ENCODE measurements around the gene LEMD2.
A peak's percentile ranks its signal among the peaks of the same experiment; 100 is the strongest.

The LEMD2 gene

DNA sequence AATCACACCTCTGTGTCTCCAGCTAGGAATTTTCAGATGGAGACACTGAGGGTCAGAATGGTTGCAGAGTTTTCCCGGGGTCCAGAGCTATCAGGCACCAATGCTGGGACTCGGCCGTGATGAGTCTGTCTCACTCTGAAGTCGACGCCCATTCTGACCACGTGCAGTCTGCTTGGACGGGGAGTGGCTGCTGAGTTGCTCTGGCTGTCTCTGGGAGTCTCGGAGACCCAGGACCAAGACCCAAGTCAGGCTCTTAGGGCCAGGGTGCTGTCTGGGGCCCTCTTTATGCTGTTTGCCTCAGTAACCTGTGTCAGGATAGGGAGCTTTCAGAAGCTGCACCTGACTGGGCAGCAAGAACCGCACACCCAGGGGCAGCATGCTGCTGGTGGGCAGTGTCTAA lies 46.8 kb downstream of the LEMD2 start:
- in situ Hi-C loops (cut with HindIII; ENCODE audit: low pct_unique_long_range_greater_than_20kb, low sequenced_read_pairs): no loop called here
- no peak for TF ChIP-seq JUND (IDR thresholded peaks at IDR 0.05; ENCODE audit: low read depth)
- DNase-seq (ENCODE audit: low read depth in 1 of 2, low spot score in 1 of 2): no peak

DNA sequence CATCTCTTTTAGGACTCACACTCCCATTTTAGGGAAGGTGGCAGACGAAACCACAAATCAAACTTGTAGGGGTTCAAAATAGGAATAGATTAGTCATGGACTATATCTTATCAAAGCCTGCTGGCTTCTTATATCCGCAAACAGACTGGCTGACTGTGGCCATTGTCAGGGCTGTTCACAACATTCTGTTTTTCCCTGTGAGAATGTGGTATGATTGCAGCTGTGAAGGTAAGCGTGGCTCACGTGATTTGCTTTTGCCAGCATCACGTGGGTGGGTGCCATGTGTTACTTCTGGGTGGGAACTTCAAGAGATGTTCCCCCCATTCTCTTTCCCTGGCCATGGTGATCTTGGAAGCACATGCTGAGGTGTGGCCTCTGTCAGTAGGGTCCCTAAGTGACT lies 48.1 kb downstream of the LEMD2 start:
- DNase-seq (ENCODE audit: low read depth in 1 of 2, low spot score in 1 of 2): no peak
- TF ChIP-seq JUND (IDR thresholded peaks at IDR 0.05; ENCODE audit: low read depth): no peak
- in situ Hi-C loops (cut with HindIII; ENCODE audit: low pct_unique_long_range_greater_than_20kb, low sequenced_read_pairs): no loop called here

DNA sequence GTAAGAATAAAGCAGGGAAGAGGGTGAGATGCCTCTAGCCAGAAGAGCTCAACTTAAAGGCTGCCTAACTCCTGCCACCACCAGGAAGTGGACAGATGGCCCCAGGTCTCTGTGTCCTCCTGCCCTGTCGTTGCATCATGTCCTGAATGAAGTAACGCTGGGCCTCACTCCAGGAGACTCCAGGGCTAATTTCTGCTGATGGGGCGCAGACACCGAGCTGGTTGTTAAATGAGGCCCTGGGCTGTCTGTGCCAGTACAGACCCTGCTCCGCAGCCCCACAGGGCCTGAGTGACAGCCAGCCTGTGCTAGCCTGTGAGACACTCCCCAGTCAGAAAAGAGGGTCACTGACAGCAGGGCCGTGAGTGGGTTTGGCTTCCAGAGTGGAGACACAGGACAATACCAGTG lies 48.7 kb downstream of the LEMD2 start:
- no peak for TF ChIP-seq JUND (IDR thresholded peaks at IDR 0.05; ENCODE audit: low read depth)
- DNase-seq (ENCODE audit: low read depth in 1 of 2, low spot score in 1 of 2): peak in 1 of 2 experiments; percentile 84
- in situ Hi-C loops (cut with HindIII; ENCODE audit: low pct_unique_long_range_greater_than_20kb, low sequenced_read_pairs): no loop called here

DNA sequence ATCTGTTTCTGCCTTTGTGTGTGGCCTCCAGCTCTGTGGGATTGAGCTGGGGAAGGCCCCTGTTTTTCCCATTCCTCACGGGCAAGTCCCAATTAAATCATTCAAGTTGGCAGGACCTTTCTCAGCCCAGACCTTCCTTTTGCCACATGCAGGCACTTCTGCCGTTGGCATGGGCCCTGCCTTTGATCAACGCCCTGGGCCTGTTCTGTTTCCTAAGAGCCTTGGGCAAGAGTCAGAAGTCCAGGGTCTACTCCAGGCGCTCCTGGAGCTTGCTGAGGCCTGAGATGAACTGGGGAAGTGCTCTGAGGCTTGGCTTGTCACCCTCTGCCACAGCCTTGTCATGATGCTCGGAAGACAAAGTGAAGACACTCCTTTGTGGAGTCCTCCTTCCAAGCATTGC lies 49.4 kb downstream of the LEMD2 start:
- no peak for TF ChIP-seq JUND (IDR thresholded peaks at IDR 0.05; ENCODE audit: low read depth)
- DNase-seq (ENCODE audit: low read depth in 1 of 2, low spot score in 1 of 2): no peak
- in situ Hi-C loops (cut with HindIII; ENCODE audit: low pct_unique_long_range_greater_than_20kb, low sequenced_read_pairs): no loop called here

DNA sequence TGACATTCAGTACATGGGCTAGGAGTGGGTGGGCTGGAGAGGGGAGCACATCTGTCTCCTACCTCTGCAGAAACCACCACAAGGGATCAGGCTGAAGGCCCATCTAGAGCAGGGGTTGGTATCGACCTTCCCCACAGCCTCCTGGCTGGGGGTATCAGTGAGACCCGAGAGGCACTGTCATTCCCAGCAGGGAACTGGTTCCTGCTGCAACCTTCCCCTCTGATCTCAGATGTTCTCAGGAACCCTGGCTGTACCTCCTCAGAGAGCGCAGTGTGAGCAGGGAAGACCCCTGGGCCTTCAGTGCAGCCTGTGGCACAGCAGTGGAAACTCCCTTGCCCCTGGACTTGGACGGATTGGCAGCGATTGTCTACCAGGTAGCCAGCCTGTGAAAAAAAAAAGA lies 50.1 kb downstream of the LEMD2 start:
- in situ Hi-C loops (cut with HindIII; ENCODE audit: low pct_unique_long_range_greater_than_20kb, low sequenced_read_pairs): no loop called here
- no peak for DNase-seq (ENCODE audit: low read depth in 1 of 2, low spot score in 1 of 2)
- TF ChIP-seq JUND (IDR thresholded peaks at IDR 0.05; ENCODE audit: low read depth): no peak

DNA sequence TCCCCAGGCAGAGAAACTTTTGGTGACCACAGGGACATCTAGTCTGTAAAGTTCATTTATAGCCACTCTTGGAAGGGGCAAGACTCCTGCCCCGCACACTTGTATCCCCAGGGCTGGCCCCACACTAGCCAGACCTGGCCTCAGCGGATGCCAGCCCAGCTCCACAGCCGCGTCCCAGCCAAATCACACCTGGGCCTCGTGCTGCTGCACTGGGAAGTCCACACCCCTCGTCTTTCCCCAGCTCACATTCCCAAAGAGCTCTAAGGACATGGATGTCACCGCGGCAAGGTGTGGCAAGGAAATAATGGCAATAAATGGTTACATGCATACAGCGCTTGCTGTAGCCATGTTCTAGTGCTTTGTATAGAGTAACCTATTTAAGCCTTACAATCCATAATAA lies 50.8 kb downstream of the LEMD2 start:
- TF ChIP-seq JUND (IDR thresholded peaks at IDR 0.05; ENCODE audit: low read depth): no peak
- DNase-seq (ENCODE audit: low read depth in 1 of 2, low spot score in 1 of 2): no peak
- in situ Hi-C loops (cut with HindIII; ENCODE audit: low pct_unique_long_range_greater_than_20kb, low sequenced_read_pairs): no loop called here

DNA sequence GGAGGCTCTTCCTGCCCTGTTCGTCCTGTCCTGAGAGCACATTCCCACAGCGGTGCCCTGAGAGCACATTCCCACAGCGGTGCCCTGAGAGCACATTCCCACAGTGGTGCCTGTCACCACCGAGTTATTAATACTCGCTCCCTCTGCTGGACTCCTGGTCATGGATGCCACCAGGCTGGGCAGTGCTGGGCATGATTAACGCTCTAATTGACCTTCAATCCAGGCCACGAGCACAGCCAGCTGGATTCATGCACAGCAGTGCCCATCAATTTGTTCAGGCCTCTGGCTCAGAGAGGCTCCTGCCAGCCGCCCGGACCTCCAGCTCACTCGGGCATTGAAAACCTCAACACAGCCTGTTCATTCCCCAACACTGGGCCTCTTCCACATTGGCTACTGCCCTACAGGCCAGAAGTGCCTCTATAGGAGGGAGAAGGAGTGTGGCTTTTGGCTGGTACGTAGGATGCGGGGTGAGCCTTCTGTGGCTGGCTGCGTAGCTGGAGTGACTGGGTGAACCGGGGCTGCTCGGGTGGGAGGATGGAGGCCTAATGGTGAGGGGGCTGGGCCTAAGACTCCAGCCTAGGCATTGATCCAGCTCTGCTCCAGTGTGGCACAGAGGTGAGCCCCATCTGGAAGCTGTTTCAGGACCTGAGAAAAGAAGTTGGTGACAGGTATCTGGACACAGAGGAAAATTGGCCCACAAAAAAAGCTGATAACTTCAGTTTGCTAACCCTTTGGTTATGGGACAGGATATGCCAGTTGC lies 51.5 kb downstream of the LEMD2 start:
- no peak for TF ChIP-seq JUND (IDR thresholded peaks at IDR 0.05; ENCODE audit: low read depth)
- peak in 1 of 2 experiments; percentile 34 for DNase-seq (ENCODE audit: low read depth in 1 of 2, low spot score in 1 of 2)
- in situ Hi-C loops (cut with HindIII; ENCODE audit: low pct_unique_long_range_greater_than_20kb, low sequenced_read_pairs): no loop called here

DNA sequence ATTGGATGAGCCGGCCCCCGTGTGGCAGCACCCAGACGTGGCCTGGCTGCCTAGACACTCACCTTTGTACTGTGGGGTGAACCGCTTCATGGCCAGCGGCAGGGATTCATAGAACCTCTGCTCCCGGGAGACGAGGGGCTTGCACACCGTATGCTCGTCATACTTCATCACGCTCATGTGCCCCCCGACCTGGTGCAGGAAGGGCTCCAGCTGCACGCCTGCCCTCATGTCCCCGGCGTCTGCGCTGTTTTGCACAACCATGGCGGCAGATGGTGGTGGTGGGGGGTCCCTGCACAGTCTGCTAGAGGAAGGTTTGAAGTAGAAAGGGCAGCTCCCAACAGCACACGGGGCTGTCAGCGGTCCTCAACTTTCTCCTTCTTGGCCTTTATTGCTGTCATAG lies 53.7 kb downstream of the LEMD2 start:
- no peak for TF ChIP-seq JUND (IDR thresholded peaks at IDR 0.05; ENCODE audit: low read depth)
- no peak for DNase-seq (ENCODE audit: low read depth in 1 of 2, low spot score in 1 of 2)
- in situ Hi-C loops (cut with HindIII; ENCODE audit: low pct_unique_long_range_greater_than_20kb, low sequenced_read_pairs): no loop called here

DNA sequence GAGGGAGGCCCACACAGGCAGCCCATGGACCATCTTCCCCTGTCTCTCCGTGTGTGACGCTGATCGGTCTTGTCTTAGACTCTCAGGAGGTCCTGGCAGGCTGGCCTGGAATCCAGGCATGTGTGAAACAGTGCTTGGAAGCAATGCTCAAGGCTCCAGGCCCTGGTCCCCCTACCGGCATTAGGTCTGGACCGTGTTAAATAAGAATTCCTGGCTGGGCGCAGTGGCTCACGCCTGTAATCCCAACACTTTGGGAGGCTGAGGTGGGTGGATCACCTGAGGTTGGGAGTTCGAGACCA lies 55.3 kb downstream of the LEMD2 start:
- in situ Hi-C loops (cut with HindIII; ENCODE audit: low pct_unique_long_range_greater_than_20kb, low sequenced_read_pairs): no loop called here
- TF ChIP-seq JUND (IDR thresholded peaks at IDR 0.05; ENCODE audit: low read depth): no peak
- DNase-seq (ENCODE audit: low read depth in 1 of 2, low spot score in 1 of 2): no peak

DNA sequence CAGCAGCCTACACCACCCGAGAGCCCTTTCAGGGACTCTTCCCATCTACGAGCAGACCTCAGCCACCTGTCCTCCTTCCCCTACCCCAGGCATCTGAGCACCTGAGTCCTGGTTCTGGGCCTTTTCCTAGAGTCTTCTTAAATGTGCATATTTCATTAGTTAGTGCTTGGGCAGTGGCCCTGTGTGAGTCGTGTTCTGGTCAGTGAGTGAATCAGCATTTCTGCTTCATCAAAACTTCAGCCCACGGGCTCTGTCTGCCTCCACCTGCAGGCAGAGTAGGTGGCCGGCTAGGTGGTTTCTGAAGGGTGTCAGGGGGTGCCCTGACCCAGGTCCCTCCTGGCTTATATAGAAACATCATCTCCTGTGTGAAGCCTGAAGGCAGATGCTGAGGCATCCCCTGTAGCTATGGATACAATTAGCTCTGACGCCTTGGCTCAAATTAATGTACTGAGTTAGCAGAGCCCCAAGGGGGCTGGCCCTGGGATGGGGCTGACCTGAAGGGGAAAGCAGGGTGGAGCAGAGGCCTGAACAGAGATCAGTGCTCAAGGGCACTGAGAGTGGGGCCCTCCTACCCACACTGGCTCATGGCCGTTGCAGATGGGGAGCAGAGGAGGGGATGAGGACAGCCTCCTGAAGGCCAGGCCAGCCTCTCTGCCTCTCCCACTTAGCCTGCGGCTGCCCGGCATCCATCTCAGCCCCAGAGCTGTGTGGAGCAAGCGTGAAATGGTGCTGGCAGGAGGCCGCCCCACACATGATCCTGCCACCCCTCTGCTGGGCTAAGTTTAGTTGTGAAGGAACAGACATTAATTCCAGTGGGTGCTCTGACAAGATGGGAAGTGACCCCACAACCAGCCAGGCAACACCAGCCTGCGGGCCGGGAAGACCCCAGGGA lies 55.9 kb downstream of the LEMD2 start:
- TF ChIP-seq JUND (IDR thresholded peaks at IDR 0.05; ENCODE audit: low read depth): no peak
- in situ Hi-C loops (cut with HindIII; ENCODE audit: low pct_unique_long_range_greater_than_20kb, low sequenced_read_pairs): no loop called here
- peak in 1 of 2 experiments; percentile 40 for DNase-seq (ENCODE audit: low read depth in 1 of 2, low spot score in 1 of 2)

DNA sequence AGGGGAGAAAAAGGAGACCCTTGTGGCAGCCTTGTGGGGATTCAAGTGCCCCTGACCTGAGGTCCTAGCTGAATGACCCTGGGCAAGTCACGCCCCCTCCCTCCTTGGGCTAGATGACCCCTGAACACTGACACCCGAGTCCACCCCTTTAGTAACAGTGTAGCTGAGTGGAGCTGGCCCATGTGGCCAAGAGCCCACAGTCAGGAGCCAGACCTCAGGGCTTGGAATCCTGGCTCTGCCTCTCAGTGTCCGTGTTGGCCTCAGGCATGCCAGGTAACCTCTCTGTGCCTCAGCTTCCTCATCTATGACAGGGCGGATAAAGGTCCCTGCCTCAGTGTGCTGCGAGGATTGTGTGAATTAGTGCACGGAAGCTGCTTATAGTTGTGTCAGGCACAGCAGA lies 56.5 kb downstream of the LEMD2 start:
- DNase-seq (ENCODE audit: low read depth in 1 of 2, low spot score in 1 of 2): peak in 1 of 2 experiments; percentile 76
- no peak for TF ChIP-seq JUND (IDR thresholded peaks at IDR 0.05; ENCODE audit: low read depth)
- in situ Hi-C loops (cut with HindIII; ENCODE audit: low pct_unique_long_range_greater_than_20kb, low sequenced_read_pairs): no loop called here

DNA sequence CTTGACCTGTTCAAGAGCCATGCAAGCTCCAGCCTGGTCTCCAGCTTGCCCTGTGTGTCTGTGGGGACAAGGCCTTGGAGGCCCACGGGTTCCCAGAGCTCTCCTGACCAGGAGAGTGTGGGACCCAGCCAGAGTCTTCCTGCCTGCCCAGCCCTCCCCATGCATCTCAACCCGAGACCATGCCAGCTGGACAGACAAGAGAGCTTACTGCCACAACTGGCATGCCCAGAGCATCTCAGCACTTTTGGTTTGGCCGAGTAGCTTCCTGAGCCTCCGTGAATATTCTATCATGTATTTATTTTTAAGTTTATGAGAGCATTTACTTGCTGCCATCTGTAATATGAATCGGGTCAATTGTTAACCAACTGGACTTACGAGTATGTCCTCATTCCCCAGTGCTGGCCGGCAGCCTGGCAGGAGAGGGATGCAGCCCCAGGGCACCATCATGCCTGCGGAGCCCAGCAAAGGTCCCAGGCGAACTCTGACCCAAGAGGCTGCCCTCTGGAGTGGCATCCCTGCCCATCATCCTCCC lies 57.1 kb downstream of the LEMD2 start:
- TF ChIP-seq JUND (IDR thresholded peaks at IDR 0.05; ENCODE audit: low read depth): no peak
- DNase-seq (ENCODE audit: low read depth in 1 of 2, low spot score in 1 of 2): peak; percentile 38 to 95
- in situ Hi-C loops (cut with HindIII; ENCODE audit: low pct_unique_long_range_greater_than_20kb, low sequenced_read_pairs): no loop called here

DNA sequence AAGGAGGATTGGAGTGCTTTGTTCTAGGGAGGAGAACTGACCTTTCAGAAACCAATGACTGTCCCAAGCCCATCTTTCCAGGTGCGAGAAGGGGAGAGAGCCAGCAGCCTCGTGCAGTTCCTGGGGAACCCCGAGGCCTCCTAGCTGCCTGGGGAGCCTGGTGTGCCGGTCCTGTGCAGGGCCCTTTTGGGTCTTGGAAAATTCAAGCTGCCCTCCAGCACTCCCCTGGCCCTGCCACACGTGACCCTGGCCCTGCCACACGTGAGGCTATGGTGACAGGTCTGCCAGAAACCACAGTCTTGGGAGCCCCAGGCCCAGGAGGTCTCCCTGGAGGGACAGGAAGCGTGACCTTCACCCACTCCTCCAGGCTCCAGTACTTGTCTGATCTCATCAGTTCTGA lies 57.9 kb downstream of the LEMD2 start:
- DNase-seq (ENCODE audit: low read depth in 1 of 2, low spot score in 1 of 2): peak in 1 of 2 experiments; percentile 49
- TF ChIP-seq JUND (IDR thresholded peaks at IDR 0.05; ENCODE audit: low read depth): no peak
- in situ Hi-C loops (cut with HindIII; ENCODE audit: low pct_unique_long_range_greater_than_20kb, low sequenced_read_pairs): no loop called here

All from T47D (cell line).